ENCODE data around the gene DCLK2. TPM values are rescaled to one million over a fixed set of nuclear protein-coding genes. Genes with fewer than 3 reads are reported as not detected.

Gene DCLK2
- total and polyA plus RNA-seq, 2 of the 13 experiments (the other 11 are each of a cell fraction or from before 2014, with no cell fraction given) = not detected

DNA sequence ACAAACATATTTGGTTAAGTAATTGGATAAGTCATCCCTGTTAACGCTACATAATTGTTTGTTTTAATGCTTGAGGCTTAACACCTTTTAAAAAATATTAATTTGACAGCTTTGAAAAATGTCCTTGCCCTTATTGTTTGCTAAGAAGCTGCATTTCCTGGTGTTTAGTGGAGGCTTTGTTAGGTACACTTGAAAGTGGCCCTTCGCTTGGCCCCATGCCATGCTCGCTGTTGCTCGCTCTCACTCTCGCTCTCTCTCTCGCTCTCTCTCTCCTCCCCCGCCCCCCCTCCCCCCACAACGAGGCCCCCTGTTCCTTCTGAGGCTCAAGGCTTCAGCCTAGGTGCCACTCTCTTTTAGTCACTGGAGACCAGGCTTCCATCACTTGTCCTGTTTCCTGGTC lies 139.6 kb downstream of the DCLK2 start (continued):
- TF ChIP-seq, protein P1, sequence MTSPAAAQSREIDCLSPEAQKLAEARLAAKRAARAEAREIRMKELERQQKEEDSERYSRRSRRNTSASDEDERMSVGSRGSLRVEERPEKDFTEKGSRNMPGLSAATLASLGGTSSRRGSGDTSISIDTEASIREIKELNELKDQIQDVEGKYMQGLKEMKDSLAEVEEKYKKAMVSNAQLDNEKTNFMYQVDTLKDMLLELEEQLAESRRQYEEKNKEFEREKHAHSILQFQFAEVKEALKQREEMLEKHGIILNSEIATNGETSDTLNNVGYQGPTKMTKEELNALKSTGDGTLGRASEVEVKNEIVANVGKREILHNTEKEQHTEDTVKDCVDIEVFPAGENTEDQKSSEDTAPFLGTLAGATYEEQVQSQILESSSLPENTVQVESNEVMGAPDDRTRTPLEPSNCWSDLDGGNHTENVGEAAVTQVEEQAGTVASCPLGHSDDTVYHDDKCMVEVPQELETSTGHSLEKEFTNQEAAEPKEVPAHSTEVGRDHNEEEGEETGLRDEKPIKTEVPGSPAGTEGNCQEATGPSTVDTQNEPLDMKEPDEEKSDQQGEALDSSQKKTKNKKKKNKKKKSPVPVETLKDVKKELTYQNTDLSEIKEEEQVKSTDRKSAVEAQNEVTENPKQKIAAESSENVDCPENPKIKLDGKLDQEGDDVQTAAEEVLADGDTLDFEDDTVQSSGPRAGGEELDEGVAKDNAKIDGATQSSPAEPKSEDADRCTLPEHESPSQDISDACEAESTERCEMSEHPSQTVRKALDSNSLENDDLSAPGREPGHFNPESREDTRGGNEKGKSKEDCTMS (CRISPR knock-in tag; conservative IDR thresholded peaks at IDR 0.05) = no peak

DNA sequence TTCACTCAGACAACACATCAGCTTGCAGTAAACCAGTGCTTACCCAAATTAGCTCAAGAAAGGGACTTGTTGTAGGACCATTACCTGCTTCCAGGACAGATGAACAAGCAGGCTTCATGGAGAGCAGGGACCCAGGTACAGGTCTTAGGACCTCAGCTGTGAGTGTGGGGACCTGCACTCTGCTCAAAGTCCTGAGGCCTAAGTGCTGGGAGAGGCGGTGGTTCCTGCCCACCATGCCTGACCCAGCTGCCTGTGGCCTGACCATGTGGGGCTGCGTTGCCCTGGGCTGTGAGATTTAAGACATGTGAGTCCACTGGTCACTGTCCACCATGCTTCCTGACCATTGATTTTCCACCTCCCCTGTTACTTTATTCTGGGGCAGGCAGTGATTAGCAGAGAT lies 140.2 kb downstream of the DCLK2 start:
- ChIA-PET CTCF (ENCODE audit: low intra/inter-chr PET ratio, low total read pairs) (no interaction called here), POLR2A (no interaction called here)

More for the DNA sequence above, 140.2 kb downstream of the DCLK2 start:
- in situ Hi-C loops (cut with HindIII; ENCODE audit: extremely low pct_ligation_motif_present, low pct_unique_long_range_greater_than_20kb) (loop anchor here (5.0 kb wide), 1 partner anchor 211 kb away; no protein-coding TSS in a partner anchor), intact Hi-C loops (cut with micrococcal nuclease; ENCODE audit: unreplicated experiment) (no loop called here)
- H3K9ac ChIP-seq (ENCODE audit: insufficient read depth, low read depth, low read length) = no peak overlapping the region
- TF ChIP-seq ZNF33A (CRISPR knock-in tag; IDR thresholded peaks at IDR 0.05; ENCODE audit: borderline replicate concordance) (no peak), PAF1 (CRISPR knock-in tag; IDR thresholded peaks at IDR 0.05) (no peak), ZNF615 (CRISPR knock-in tag; IDR thresholded peaks at IDR 0.05; ENCODE audit: borderline replicate concordance) (no peak), ZSCAN9 (CRISPR knock-in tag; IDR thresholded peaks at IDR 0.05; ENCODE audit: borderline replicate concordance) (no peak), TCF12 (IDR thresholded peaks at IDR 0.05) (no peak), TCF12 (CRISPR knock-in tag; IDR thresholded peaks at IDR 0.05) (no peak), SRSF1 (optimal IDR thresholded peaks at IDR 0.05; ENCODE audit: low read depth, low read length) (no peak), ZFY (CRISPR knock-in tag; IDR thresholded peaks at IDR 0.05) (no peak), ZFP36L2 (CRISPR knock-in tag; IDR thresholded peaks at IDR 0.05) (no peak), DNMT3B (CRISPR knock-in tag; conservative IDR thresholded peaks at IDR 0.05) (no peak), IKZF1 (IDR thresholded peaks at IDR 0.05) (no peak), ZNF496 (CRISPR knock-in tag; IDR thresholded peaks at IDR 0.05; ENCODE audit: insufficient replicate concordance) (no peak), ZNF367 (CRISPR knock-in tag; IDR thresholded peaks at IDR 0.05; ENCODE audit: borderline replicate concordance) (no peak), U2AF2 (IDR thresholded peaks at IDR 0.05; ENCODE audit: low read depth, low read length) (no peak), SALL1 (CRISPR knock-in tag; IDR thresholded peaks at IDR 0.05) (no peak), ZNF207 (IDR thresholded peaks at IDR 0.05; ENCODE audit: borderline replicate concordance) (no peak), ZNF777 (CRISPR knock-in tag; IDR thresholded peaks at IDR 0.05) (no peak), ZMYM4 (CRISPR knock-in tag; IDR thresholded peaks at IDR 0.05) (no peak), HNF4G (IDR thresholded peaks at IDR 0.05; ENCODE audit: borderline replicate concordance, low read depth, low read length) (no peak), HNF4G (CRISPR knock-in tag; IDR thresholded peaks at IDR 0.05; ENCODE audit: borderline replicate concordance, low read depth) (no peak)
- TF ChIP-seq, protein P2, sequence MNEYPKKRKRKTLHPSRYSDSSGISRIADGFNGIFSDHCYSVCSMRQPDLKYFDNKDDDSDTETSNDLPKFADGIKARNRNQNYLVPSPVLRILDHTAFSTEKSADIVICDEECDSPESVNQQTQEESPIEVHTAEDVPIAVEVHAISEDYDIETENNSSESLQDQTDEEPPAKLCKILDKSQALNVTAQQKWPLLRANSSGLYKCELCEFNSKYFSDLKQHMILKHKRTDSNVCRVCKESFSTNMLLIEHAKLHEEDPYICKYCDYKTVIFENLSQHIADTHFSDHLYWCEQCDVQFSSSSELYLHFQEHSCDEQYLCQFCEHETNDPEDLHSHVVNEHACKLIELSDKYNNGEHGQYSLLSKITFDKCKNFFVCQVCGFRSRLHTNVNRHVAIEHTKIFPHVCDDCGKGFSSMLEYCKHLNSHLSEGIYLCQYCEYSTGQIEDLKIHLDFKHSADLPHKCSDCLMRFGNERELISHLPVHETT (CRISPR knock-in tag; conservative IDR thresholded peaks at IDR 0.05) = no peak
- no peaks in the 10 kb centered on the region for H4K20me1 ChIP-seq (ENCODE audit: insufficient read depth, low read length)
- FAIRE-seq = no peak
- H3K36me3 ChIP-seq (replicated peaks in 1 of 2; ENCODE audit: control insufficient read depth in 1 of 2, insufficient read depth in 2 of 2, low read length in 2 of 2) = no peaks in the 10 kb centered on the region
- no peak overlapping the region for H3K4me2 ChIP-seq (ENCODE audit: low read depth, low read length)
- H3K9me3 ChIP-seq (ENCODE audit: low read length) = no peaks in the 10 kb centered on the region
- no peaks in the 10 kb centered on the region; a peak in 1 of 5 replicates for H3K27me3 ChIP-seq (ENCODE audit: control insufficient read depth in 1 of 2, insufficient read depth in 2 of 2, low read length in 2 of 2)
- BruUV-seq (replicated peaks) = no TSS peak
- H3K4me3 ChIP-seq (replicated peaks in 1 of 3; ENCODE audit: insufficient read depth in 1 of 3, low read depth in 2 of 3, low read length in 3 of 3) = no peak overlapping the region
- 0% methylated on average over 1 of the region's 2 CpGs for WGBS (ENCODE audit: low lambda C conversion rate)
- DNase-seq (ENCODE audit: low spot score) = no peak
- H3K4me1 ChIP-seq (ENCODE audit: insufficient read depth, low read length) = no peaks in the 10 kb centered on the region
- H3K27ac ChIP-seq (ENCODE audit: extremely low read length, insufficient read depth, low read length) = no peak overlapping the region
- ATAC-seq = peak; percentile 60
- H3K79me2 ChIP-seq (ENCODE audit: insufficient read depth, low read length) = no peaks in the 10 kb centered on the region
- no peak overlapping the region for H2AFZ ChIP-seq (ENCODE audit: low read length)
